WTC11 (cell line): ENCODE measurements around the gene ARHGAP8. TPM values are rescaled to one million over a fixed set of nuclear protein-coding genes. Genes with fewer than 3 reads are reported as not detected.

Experiments
- ATAC-seq: fragments of 200-7000 bp; cut with Tn5 transposase; 2 replicates; pipeline ENCODE4 v1.10.0; 2021; ENCODE audit warnings: mild to moderate bottlenecking, moderate library complexity
- CTCF ChIA-PET: fragments of 300-600 bp; sonication (Branson Sonifier 250); formaldehyde crosslinking; loops from one replicate; lab custom pipeline; 2021; ENCODE audit warnings: antibody characterized with exemption; lab: Charles Lee
- POLR2A ChIA-PET: fragments of 350-600 bp; sonication (Branson Sonifier 250); formaldehyde crosslinking; loops from one replicate; lab custom pipeline; 2021; ENCODE audit warnings: antibody characterized with exemption; lab: Charles Lee
- DNase-seq: peaks from one replicate; pipeline ENCODE4 v3.0.0; 2021; ENCODE audit warnings: low spot score
- H3K27ac Mint-ChIP-seq: 2 replicates; pipeline ENCODE4 v1.8.0; 2021; ENCODE audit warnings: mixed read lengths
- H3K27me3 Mint-ChIP-seq: 2 replicates; pipeline ENCODE4 v1.8.0; 2021; ENCODE audit warnings: low read depth, mild to moderate bottlenecking, moderate library complexity, mixed read lengths
- H3K36me3 Mint-ChIP-seq: 2 replicates; pipeline ENCODE4 v1.8.0; 2021; ENCODE audit warnings: mixed read lengths
- H3K4me1 Mint-ChIP-seq: 2 replicates; pipeline ENCODE4 v1.8.0; 2022; ENCODE audit warnings: mixed read lengths
- H3K4me3 Mint-ChIP-seq: 2 replicates; pipeline ENCODE4 v1.8.0; 2021; ENCODE audit warnings: mild to moderate bottlenecking, moderate library complexity, mixed read lengths
- H3K9me3 Mint-ChIP-seq: 2 replicates; pipeline ENCODE4 v1.8.0; 2021; ENCODE audit warnings: mixed read lengths
- ATF1 ChIP-seq: sonication (generic); formaldehyde crosslinking; IDR thresholded peaks from 2 replicates; pipeline ENCODE4 v1.8.1; 2023; ENCODE audit warnings: mild to moderate bottlenecking, moderate library complexity, missing genetic modification reagents
- ATF3 ChIP-seq: sonication (generic); formaldehyde crosslinking; conservative IDR thresholded peaks from 2 replicates; pipeline ENCODE4 v1.8.1; 2022; ENCODE audit warnings: mild to moderate bottlenecking, missing genetic modification reagents
- GABPB1 ChIP-seq: sonication (generic); formaldehyde crosslinking; IDR thresholded peaks from 2 replicates; pipeline ENCODE4 v1.8.1; 2023; ENCODE audit warnings: mild to moderate bottlenecking, missing genetic modification reagents
- JUN ChIP-seq: sonication (generic); formaldehyde crosslinking; IDR thresholded peaks from 2 replicates; pipeline ENCODE4 v1.8.0; 2023; ENCODE audit warnings: mild to moderate bottlenecking, missing genetic modification reagents
- MXD4 ChIP-seq: fragments of 250-450 bp; sonication (Bioruptor Pico); IDR thresholded peaks from 2 replicates; pipeline ENCODE4 v1.8.0; 2021; ENCODE audit warnings: mild to moderate bottlenecking, moderate library complexity, borderline replicate concordance
- NR1H2 ChIP-seq: sonication (generic); formaldehyde crosslinking; IDR thresholded peaks from 2 replicates; pipeline ENCODE4 v1.9.0; 2021; ENCODE audit warnings: mild to moderate bottlenecking, moderate library complexity, missing genetic modification reagents
- PRRX2 ChIP-seq: fragments of 250-450 bp; sonication (Bioruptor Pico); IDR thresholded peaks from 2 replicates; pipeline ENCODE4 v1.8.0; 2021; ENCODE audit warnings: mild to moderate bottlenecking
- RORB ChIP-seq: fragments of 250-450 bp; sonication (Bioruptor Pico); IDR thresholded peaks from 2 replicates; pipeline ENCODE4 v1.9.0; 2021; ENCODE audit warnings: mild to moderate bottlenecking
- SOX15 ChIP-seq: fragments of 250-450 bp; sonication (Bioruptor Pico); IDR thresholded peaks from 2 replicates; pipeline ENCODE4 v1.9.0; 2021; ENCODE audit warnings: mild to moderate bottlenecking
- STAT6 ChIP-seq: sonication (generic); formaldehyde crosslinking; conservative IDR thresholded peaks from 2 replicates; pipeline ENCODE4 v1.8.1; 2023; ENCODE audit warnings: mild to moderate bottlenecking, low read depth, missing genetic modification reagents, moderate library complexity
- TEAD1 ChIP-seq: sonication (generic); formaldehyde crosslinking; IDR thresholded peaks from 2 replicates; pipeline ENCODE4 v1.8.0; 2022; ENCODE audit warnings: mild to moderate bottlenecking, missing genetic modification reagents
- TEAD4 ChIP-seq: sonication (generic); formaldehyde crosslinking; IDR thresholded peaks from 2 replicates; pipeline ENCODE4 v1.8.0; 2022; ENCODE audit warnings: mild to moderate bottlenecking, missing genetic modification reagents
- USF1 ChIP-seq: sonication (generic); formaldehyde crosslinking; IDR thresholded peaks from 2 replicates; pipeline ENCODE4 v1.8.0; 2022; ENCODE audit warnings: mild to moderate bottlenecking, missing genetic modification reagents
- ZNF121 ChIP-seq: sonication (generic); formaldehyde crosslinking; IDR thresholded peaks from 2 replicates; pipeline ENCODE4 v1.8.0; 2023; ENCODE audit warnings: missing genetic modification reagents
- ZNF232 ChIP-seq: sonication (generic); formaldehyde crosslinking; IDR thresholded peaks from 2 replicates; pipeline ENCODE4 v1.8.0; 2022; ENCODE audit warnings: mild to moderate bottlenecking, missing genetic modification reagents
- ZNF317 ChIP-seq: sonication (generic); formaldehyde crosslinking; IDR thresholded peaks from 2 replicates; pipeline ENCODE4 v1.8.1; 2023; ENCODE audit warnings: low read depth, mild to moderate bottlenecking, moderate library complexity, missing genetic modification reagents, borderline replicate concordance
- total RNA-seq: library from RNA; stranded (reverse); gene quantifications from 3 replicates; pipeline ENCODE4 v1.2.3, GENCODE V29; 2021
- TF ChIP-seq, protein P1 (sequence below): sonication (generic); formaldehyde crosslinking; IDR thresholded peaks from 2 replicates; pipeline ENCODE4 v1.8.1; 2023; ENCODE audit warnings: mild to moderate bottlenecking, missing genetic modification reagents, moderate library complexity
- TF ChIP-seq, protein P2 (sequence below): fragments of 250-450 bp; sonication (Bioruptor Pico); IDR thresholded peaks from 2 replicates; pipeline ENCODE4 v1.9.0; 2021; ENCODE audit warnings: mild to moderate bottlenecking, borderline replicate concordance
- TF ChIP-seq, protein P3 (sequence below): sonication (generic); formaldehyde crosslinking; IDR thresholded peaks from 2 replicates; pipeline ENCODE4 v1.8.0; 2023; ENCODE audit warnings: missing genetic modification reagents
- TF ChIP-seq, protein P4 (sequence below): fragments of 200-600 bp; IDR thresholded peaks from 2 replicates; pipeline ENCODE4 v1.8.0; 2022; ENCODE audit warnings: antibody characterized with exemption
- TF ChIP-seq, protein P5 (sequence below): sonication (generic); formaldehyde crosslinking; IDR thresholded peaks from 2 replicates; pipeline ENCODE4 v1.8.0; 2022; ENCODE audit warnings: mild to moderate bottlenecking, missing genetic modification reagents

The ARHGAP8 gene
- total RNA-seq, 1 experiment from 2014 or later, result 61.4 TPM

DNA sequence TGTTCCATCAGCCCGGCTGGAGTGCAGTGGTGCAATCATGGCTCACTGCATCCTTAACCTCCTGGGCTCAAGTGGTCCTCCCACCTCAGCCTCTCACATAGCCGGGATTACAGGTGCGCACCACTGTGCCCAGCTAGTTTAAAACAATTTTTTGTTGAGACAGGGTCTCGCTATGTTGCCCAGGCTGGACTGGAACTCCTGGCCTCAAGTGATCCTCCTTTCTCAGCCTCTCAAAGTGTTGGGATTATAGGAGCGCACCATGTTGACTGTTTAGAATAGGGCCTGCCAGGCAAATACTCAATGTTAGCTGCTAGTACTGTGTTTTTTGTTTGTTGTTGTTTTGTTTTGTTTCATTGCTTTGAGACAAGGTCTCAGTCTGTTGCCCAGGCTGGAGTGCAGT lies 66.4 kb downstream of the ARHGAP8 start:
- DNase-seq (no peak), ATAC-seq (no peak)
- H3K27me3 Mint-ChIP-seq, result no peaks in the 10 kb centered on the region
- CTCF ChIA-PET, result interaction anchor here (1.3 kb wide), 1 partner anchor 264 kb away, joined by 5 read pairs; no protein-coding TSS in a partner anchor
- peaks cover 15% of the 10 kb centered on the region for H3K36me3 Mint-ChIP-seq
- no peak overlapping the region for H3K4me3 Mint-ChIP-seq
- TF ChIP-seq SOX15 (CRISPR knock-in tag) (no peak), GABPB1 (CRISPR knock-in tag) (no peak), ZNF121 (CRISPR knock-in tag) (peak; percentile 55; the same call in 1 of the 2 replicates)
- peaks cover 23% of the 10 kb centered on the region for H3K4me1 Mint-ChIP-seq
- no peak overlapping the region for H3K27ac Mint-ChIP-seq
- POLR2A ChIA-PET, result no interaction called here
- H3K9me3 Mint-ChIP-seq, result peaks cover under 1% of the 10 kb centered on the region

DNA sequence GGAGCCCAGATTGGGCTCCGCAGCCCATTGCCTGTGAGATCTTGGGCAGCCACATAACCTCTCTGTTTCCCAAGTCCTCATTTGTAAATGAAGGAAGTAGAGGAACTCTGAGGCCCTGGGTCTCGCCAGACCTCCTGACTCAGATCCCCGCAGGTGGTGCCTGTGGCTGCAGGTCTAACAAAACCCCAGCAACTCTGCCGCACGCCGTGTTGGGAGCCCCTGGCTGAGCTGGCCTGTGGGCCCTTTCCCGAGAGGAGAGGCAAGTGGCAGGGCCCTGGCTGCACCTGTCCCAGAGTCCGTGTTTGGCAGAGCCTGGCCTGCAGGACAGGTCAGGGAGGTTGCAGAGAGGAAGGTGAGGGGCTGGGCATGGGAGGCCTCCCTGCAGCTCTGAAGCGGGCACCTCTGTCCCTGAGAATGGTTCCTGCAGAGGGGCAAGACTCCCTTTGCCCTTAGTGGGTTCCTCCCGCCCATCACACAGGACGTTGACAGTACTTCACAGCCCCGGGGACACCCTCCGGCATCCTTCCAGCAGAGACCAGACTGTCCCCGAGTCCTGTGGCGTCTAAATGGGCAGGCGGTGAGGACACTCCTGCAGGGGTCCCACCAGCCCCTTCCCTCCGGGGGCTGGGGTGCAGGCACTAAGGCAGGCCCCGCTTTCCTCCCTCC lies 67.7 kb downstream of the ARHGAP8 start:
- Mint-ChIP-seq H3K36me3 (peaks cover 18% of the 10 kb centered on the region), H3K27ac (peak overlapping the region; percentile 92; the same call in 1 of the 2 replicates), H3K9me3 (no peaks in the 10 kb centered on the region), H3K27me3 (no peaks in the 10 kb centered on the region), H3K4me1 (peaks cover 23% of the 10 kb centered on the region), H3K4me3 (no peak overlapping the region)
- DNase-seq (no peak), ATAC-seq (peak; percentile 24)
- CTCF ChIA-PET, result interaction anchor here (0.7 to 2.0 kb wide), 37 partner anchors 8 to 432 kb away, joined by 3 to 18 read pairs (median 5); partner anchors contain the start of genes NUP50 and PRR5
- POLR2A ChIA-PET, result no interaction called here
- TF ChIP-seq JUN (CRISPR knock-in tag) (no peak), MXD4 (CRISPR knock-in tag) (no peak), NR1H2 (CRISPR knock-in tag) (no peak), STAT6 (CRISPR knock-in tag) (no peak), PRRX2 (CRISPR knock-in tag) (no peak), ATF1 (CRISPR knock-in tag) (no peak), TEAD1 (CRISPR knock-in tag) (no peak), RORB (CRISPR knock-in tag) (no peak), TEAD4 (CRISPR knock-in tag) (no peak), ZNF232 (CRISPR knock-in tag) (no peak), ZNF317 (CRISPR knock-in tag) (no peak), USF1 (CRISPR knock-in tag) (no peak), ATF3 (CRISPR knock-in tag) (no peak)
- TF ChIP-seq, protein P1, sequence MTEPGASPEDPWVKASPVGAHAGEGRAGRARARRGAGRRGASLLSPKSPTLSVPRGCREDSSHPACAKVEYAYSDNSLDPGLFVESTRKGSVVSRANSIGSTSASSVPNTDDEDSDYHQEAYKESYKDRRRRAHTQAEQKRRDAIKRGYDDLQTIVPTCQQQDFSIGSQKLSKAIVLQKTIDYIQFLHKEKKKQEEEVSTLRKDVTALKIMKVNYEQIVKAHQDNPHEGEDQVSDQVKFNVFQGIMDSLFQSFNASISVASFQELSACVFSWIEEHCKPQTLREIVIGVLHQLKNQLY, result no peak
- TF ChIP-seq, protein P2, sequence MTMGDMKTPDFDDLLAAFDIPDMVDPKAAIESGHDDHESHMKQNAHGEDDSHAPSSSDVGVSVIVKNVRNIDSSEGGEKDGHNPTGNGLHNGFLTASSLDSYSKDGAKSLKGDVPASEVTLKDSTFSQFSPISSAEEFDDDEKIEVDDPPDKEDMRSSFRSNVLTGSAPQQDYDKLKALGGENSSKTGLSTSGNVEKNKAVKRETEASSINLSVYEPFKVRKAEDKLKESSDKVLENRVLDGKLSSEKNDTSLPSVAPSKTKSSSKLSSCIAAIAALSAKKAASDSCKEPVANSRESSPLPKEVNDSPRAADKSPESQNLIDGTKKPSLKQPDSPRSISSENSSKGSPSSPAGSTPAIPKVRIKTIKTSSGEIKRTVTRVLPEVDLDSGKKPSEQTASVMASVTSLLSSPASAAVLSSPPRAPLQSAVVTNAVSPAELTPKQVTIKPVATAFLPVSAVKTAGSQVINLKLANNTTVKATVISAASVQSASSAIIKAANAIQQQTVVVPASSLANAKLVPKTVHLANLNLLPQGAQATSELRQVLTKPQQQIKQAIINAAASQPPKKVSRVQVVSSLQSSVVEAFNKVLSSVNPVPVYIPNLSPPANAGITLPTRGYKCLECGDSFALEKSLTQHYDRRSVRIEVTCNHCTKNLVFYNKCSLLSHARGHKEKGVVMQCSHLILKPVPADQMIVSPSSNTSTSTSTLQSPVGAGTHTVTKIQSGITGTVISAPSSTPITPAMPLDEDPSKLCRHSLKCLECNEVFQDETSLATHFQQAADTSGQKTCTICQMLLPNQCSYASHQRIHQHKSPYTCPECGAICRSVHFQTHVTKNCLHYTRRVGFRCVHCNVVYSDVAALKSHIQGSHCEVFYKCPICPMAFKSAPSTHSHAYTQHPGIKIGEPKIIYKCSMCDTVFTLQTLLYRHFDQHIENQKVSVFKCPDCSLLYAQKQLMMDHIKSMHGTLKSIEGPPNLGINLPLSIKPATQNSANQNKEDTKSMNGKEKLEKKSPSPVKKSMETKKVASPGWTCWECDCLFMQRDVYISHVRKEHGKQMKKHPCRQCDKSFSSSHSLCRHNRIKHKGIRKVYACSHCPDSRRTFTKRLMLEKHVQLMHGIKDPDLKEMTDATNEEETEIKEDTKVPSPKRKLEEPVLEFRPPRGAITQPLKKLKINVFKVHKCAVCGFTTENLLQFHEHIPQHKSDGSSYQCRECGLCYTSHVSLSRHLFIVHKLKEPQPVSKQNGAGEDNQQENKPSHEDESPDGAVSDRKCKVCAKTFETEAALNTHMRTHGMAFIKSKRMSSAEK (CRISPR knock-in tag), result no peak
- TF ChIP-seq, protein P3, sequence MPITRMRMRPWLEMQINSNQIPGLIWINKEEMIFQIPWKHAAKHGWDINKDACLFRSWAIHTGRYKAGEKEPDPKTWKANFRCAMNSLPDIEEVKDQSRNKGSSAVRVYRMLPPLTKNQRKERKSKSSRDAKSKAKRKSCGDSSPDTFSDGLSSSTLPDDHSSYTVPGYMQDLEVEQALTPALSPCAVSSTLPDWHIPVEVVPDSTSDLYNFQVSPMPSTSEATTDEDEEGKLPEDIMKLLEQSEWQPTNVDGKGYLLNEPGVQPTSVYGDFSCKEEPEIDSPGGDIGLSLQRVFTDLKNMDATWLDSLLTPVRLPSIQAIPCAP (CRISPR knock-in tag), result no peak
- TF ChIP-seq, protein P4, sequence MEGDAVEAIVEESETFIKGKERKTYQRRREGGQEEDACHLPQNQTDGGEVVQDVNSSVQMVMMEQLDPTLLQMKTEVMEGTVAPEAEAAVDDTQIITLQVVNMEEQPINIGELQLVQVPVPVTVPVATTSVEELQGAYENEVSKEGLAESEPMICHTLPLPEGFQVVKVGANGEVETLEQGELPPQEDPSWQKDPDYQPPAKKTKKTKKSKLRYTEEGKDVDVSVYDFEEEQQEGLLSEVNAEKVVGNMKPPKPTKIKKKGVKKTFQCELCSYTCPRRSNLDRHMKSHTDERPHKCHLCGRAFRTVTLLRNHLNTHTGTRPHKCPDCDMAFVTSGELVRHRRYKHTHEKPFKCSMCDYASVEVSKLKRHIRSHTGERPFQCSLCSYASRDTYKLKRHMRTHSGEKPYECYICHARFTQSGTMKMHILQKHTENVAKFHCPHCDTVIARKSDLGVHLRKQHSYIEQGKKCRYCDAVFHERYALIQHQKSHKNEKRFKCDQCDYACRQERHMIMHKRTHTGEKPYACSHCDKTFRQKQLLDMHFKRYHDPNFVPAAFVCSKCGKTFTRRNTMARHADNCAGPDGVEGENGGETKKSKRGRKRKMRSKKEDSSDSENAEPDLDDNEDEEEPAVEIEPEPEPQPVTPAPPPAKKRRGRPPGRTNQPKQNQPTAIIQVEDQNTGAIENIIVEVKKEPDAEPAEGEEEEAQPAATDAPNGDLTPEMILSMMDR, result no peak
- TF ChIP-seq, protein P5, sequence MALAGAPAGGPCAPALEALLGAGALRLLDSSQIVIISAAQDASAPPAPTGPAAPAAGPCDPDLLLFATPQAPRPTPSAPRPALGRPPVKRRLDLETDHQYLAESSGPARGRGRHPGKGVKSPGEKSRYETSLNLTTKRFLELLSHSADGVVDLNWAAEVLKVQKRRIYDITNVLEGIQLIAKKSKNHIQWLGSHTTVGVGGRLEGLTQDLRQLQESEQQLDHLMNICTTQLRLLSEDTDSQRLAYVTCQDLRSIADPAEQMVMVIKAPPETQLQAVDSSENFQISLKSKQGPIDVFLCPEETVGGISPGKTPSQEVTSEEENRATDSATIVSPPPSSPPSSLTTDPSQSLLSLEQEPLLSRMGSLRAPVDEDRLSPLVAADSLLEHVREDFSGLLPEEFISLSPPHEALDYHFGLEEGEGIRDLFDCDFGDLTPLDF (CRISPR knock-in tag), result no peak
